GM15510 (cell line): Measurements from ENCODE around the gene HOOK1.

Experiments used
- POLR2A ChIP-seq: IDR thresholded peaks from 3 replicates; pipeline ENCODE4 v1.6.1; 2011; ENCODE audit warnings: borderline replicate concordance; ENCODE audit not compliant: insufficient read length; ENCODE audit errors: extremely low read depth

Gene HOOK1

DNA sequence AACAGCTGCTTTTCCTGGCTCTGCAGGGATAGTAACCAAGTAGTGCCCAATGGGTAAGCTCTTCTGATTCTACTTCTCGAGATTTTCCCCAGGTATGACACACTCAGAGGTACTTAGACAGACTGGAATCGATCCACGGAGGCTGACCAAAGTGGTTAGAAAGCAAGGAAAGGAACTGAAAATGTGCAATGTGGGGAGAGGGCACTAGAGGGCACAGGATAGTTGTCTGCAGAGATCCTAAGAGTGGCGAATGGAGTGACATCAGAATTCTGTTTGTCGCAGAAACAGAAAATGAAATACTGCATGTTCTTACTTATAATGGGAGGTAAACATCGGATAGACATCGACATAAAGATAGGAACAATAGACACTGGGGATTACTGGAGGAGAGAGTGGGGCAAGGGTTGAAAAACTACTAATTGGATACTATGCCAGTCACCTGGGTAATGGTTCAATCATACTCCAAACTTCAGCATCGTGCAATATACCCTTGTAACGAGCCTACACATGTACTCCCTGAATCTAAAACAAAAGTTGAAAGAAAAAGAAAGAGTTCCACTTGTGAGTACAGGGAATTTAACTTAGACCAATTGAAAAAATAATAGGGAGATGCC, 88.5 kb downstream of the HOOK1 start:
- TF ChIP-seq POLR2A = no peak

DNA sequence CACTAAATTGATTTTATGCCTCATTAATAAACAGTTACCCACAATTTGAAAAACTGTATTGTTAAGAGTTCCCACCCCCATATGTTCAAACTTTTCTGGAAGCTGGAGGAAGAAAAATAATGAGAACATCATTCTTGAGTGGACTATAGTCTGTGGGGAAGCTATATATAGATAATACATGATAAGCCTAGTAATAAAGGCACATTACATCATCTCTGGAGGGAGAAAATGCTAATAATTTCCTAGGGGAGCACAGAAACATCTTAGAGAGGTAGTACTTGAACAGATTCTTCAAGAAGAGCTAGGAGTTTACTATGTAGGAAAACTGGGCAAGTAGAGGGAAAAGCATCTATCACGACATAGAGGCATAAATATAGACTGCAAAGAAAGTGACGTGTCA, 92.2 kb downstream of the HOOK1 start:
- TF ChIP-seq POLR2A = no peak

DNA sequence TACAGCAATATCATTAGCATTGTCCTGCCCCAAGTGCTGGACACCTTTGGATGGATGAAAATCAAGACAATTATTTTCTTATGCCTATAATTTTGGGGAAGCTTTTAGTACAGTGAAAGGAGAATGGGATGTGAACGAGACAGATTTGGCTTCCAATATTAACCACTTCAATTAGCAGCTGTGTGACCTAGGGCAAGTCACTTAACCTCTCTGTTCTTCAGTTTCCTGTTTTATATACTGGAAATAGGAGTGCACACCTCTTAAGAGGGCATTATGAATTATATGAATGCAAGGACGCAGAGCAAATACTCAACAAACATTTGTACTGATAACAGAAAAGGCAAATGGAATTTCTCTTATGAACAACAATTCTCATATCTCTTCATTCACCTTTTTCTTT, 93.3 kb downstream of the HOOK1 start:
- TF ChIP-seq POLR2A = no peak

DNA sequence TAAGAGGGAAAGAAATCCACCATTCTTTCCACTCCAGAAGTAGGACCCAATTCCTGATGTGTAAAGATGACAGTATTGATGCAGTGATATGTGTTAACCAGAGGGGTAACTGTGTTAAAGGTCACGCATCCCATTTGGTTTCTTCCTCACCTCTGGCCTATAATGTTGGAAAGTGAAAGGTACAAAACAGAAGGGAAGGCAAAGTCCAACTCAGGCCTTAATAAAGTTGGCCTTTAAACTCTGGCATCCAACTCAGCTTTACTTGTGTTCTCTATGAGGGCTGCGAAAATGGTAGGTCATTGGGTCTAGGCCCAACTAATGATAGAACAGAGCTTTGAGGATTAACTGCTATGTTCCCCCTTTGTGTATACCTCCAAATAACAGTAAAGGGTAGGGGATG, 93.9 kb downstream of the HOOK1 start:
- TF ChIP-seq POLR2A = no peak

DNA sequence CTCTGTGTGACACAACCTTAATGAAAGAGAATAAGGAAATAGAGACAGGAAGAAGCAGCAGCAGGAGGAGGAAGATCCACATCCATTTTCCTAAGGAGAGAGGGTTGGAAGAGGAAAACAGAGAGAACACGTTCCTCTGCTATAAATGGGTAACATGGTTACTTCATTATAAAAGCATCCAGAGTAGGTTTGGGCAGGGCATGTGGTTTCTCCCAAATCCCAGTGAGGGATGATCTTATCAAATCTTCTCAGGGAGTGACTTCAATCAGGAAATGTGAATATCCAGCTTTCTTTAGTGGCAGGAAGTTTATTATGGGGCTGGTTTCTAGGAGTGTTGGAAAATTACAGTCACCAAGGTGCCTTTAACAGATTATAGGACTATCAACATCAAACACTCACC, 100.8 kb downstream of the HOOK1 start:
- no peak for TF ChIP-seq POLR2A

DNA sequence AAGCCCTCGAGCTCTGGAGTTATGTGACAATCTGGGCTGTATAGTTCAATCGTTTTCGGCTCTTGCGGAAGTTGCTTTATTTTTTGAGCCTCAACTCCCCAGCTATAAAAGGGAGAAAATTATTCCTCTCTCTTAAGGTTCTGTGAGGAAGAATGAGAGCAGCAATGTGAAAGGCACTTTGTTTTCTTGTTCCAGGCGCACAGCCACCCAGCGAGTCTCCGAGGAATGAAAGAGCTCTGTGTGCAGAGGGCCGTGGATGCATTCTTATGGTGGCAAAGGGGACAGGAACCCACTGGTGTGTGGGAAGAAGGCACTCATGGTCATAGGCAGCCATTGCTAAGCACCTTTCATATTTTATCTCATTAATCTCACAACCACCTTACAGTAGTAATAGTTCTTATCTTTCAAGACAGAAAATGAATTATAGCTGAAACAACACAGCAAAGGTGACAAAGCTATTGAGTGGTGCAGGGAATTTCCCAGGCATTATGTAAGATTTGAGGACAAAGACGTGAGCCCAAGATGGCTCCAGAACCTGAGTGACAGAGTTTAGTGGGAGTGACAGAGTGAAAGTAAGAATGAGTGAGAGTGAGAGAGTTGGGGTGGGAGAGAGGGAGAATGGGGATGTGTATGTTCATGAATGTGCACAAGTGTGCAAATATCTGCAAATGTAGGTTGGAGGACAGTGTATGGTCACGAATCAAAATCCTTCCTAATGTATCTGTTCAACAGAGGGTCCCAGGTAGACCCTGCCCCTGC, 102.5 kb downstream of the HOOK1 start:
- no peak for TF ChIP-seq POLR2A

DNA sequence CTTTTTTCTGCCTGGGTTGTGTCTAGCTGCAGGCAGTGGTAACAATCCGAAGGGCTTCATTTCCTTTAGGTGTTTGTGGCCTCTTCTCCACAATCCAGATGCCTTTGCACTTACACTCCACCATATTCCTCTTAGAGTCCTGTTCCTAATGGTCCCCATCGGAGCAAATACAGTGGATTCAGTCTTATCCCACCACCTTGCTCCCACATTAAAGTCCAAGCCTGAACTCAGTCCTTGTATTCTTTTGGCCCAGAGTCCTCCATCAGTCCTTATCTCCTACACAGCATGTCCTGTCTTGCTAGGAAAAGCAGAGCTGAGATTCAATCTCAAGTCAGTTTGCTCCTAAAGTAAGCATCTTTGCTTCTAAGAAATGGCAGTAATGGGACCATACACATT, 103.0 kb downstream of the HOOK1 start:
- no peak for TF ChIP-seq POLR2A

DNA sequence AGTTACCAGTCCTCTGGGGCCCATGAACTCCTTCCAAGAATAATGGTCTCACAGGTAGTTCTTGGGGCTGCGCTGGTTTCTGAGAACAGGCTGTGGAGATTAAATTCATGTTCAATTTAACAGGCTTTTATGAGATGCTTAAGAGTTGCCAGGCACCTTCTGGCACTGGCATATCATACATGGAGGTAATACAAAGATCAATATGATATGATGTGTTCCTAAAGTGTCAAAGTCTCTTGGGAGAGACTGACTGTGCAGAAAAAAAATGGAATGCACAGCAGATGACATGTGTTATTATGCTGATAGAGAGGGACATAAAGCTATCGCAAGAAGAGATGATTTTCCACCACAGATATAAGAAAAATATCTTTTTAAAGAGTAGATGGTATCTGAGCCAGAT, 105.0 kb downstream of the HOOK1 start:
- TF ChIP-seq POLR2A = no peak

DNA sequence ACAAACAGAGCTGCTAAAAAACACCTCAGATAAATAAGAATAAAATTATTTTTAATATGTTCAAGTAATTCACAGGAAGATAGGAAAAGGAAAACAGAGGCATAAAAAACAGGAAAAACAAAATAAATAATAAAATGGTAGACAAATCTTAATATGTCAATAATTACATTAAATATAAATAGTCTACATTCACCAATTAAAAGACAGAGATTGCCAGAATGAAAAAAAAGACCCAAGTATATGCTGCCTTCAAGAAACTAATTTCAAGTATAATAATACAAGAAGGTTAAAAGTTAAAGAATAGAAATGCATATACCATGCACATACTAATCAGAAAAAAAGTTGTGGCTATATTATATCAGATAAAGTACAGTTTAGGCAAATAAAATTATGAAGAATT, 109.9 kb downstream of the HOOK1 start:
- TF ChIP-seq POLR2A = no peak
